Neutrophil (primary cell): ENCODE results near the gene ZFP91.

Source experiments
- H3K27ac ChIP-seq: fragments of 200-600 bp; sonication (generic); 2 replicates; pipeline ENCODE4 v1.5.1; 2016; ENCODE audit warnings: mild to moderate bottlenecking, moderate library complexity
- H3K27me3 ChIP-seq: fragments of 200-600 bp; sonication (generic); 2 replicates; pipeline ENCODE4 v1.6.0; 2016; ENCODE audit warnings: mild to moderate bottlenecking
- H3K36me3 ChIP-seq: fragments of 200-600 bp; sonication (generic); 2 replicates; pipeline ENCODE4 v1.5.1; 2017
- H3K4me1 ChIP-seq, 2 experiments: fragments of 200-600 bp in 1 of 2; sonication (generic) in 1 of 2; 1 replicate in 1 of 2; 2 replicates in 1 of 2; pipeline versions ENCODE4 v1.5.1 to v1.6.1; 2013 to 2016; ENCODE audit warnings: low read depth in 1 of 2, low read length in 1 of 2, mild to moderate bottlenecking in 1 of 2, moderate library complexity in 1 of 2; ENCODE audit not compliant: control insufficient read depth in 1 of 2, insufficient read depth in 1 of 2
- H3K4me3 ChIP-seq, 2 experiments: fragments of 200-600 bp in 1 of 2; sonication (generic) in 1 of 2; 1 replicate in 1 of 2; 2 replicates in 1 of 2; pipeline ENCODE4 v1.5.1; 2013 to 2016; ENCODE audit warnings: low read depth in 1 of 2, low read length in 1 of 2, mild to moderate bottlenecking in 1 of 2, moderate library complexity in 1 of 2
- H3K9me3 ChIP-seq: fragments of 200-600 bp; sonication (generic); 2 replicates; pipeline ENCODE4 v1.5.1; 2016
- TF ChIP-seq, protein P1 (sequence below): fragments of 200-600 bp; sonication (generic); IDR thresholded peaks from 2 replicates; pipeline ENCODE4 v1.5.1; 2016; ENCODE audit warnings: antibody characterized with exemption

ZFP91 gene

DNA sequence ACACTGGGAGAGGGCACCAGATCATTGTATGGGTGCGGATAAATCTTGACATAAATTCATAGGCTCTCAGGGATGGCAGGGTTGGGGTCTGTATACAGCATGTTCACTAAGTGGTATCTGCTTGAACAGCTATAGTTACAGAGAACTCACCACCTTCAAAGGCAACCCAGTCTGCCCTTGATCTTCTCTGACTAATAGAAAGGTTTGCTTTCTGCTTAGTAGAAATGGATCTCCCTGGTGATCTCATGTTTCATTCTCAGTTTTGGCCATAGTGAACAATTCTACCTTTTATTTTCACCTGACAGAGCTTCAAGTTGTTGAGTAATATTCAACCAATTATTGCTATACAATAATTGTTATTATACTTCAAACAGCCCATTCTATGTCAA lies 76.0 kb downstream of the ZFP91 start:
- Histone ChIP-seq H3K4me1 (no peaks in the 10 kb centered on the region), H3K9me3 (no peaks in the 10 kb centered on the region), H3K4me3 (no peak overlapping the region), H3K27ac (no peak overlapping the region), H3K36me3 (no peaks in the 10 kb centered on the region), H3K27me3 (no peaks in the 10 kb centered on the region)
- TF ChIP-seq, protein P1, sequence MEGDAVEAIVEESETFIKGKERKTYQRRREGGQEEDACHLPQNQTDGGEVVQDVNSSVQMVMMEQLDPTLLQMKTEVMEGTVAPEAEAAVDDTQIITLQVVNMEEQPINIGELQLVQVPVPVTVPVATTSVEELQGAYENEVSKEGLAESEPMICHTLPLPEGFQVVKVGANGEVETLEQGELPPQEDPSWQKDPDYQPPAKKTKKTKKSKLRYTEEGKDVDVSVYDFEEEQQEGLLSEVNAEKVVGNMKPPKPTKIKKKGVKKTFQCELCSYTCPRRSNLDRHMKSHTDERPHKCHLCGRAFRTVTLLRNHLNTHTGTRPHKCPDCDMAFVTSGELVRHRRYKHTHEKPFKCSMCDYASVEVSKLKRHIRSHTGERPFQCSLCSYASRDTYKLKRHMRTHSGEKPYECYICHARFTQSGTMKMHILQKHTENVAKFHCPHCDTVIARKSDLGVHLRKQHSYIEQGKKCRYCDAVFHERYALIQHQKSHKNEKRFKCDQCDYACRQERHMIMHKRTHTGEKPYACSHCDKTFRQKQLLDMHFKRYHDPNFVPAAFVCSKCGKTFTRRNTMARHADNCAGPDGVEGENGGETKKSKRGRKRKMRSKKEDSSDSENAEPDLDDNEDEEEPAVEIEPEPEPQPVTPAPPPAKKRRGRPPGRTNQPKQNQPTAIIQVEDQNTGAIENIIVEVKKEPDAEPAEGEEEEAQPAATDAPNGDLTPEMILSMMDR, result no peak

DNA sequence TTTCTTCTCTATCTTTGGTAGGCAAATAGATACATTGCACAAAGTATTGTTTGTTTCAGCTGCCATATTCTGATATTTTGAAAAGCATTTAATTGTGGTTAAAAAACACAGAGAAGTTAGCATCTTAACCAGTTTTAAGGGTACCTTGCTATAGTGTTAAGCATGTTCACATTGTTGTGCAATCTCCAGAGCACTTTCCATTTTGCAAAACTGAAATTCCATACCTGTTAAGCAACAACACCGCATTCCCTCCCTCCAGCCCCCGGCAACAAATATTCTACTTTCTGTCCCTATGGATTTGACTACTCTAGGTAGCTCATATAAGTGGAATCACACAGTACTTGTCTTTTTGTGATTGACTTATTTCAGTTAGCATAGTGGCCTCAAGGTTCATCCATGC lies 77.5 kb downstream of the ZFP91 start:
- H3K4me3 ChIP-seq, result no peak overlapping the region
- H3K27me3 ChIP-seq, result no peaks in the 10 kb centered on the region
- no peaks in the 10 kb centered on the region for H3K36me3 ChIP-seq
- no peak overlapping the region for H3K27ac ChIP-seq
- no peaks in the 10 kb centered on the region for H3K4me1 ChIP-seq
- TF ChIP-seq, protein P1, result no peak
- H3K9me3 ChIP-seq, result no peaks in the 10 kb centered on the region

DNA sequence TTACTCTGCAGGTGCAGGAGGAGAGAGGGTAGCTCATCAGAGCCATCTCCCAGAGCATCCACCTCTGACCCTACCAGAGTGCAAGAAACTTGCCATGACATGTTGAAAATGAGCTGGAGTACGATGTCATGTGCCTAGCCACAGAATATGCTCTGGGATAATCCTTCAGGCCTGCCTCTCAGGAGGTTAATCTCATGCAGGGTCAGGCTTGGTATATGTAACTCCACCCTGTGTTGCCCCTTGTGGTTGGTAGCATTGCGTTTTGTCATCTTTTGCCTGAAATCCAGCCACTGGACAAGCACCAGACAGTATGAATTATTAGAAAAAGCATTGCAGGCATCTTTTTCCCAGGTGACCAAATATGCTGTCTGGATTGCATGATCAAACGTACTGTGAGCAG lies 79.8 kb downstream of the ZFP91 start:
- H3K4me3 ChIP-seq, result no peak overlapping the region
- H3K36me3 ChIP-seq, result no peaks in the 10 kb centered on the region
- no peaks in the 10 kb centered on the region for H3K27me3 ChIP-seq
- H3K9me3 ChIP-seq, result no peaks in the 10 kb centered on the region
- TF ChIP-seq, protein P1, result no peak
- no peaks in the 10 kb centered on the region for H3K4me1 ChIP-seq
- H3K27ac ChIP-seq, result no peak overlapping the region

DNA sequence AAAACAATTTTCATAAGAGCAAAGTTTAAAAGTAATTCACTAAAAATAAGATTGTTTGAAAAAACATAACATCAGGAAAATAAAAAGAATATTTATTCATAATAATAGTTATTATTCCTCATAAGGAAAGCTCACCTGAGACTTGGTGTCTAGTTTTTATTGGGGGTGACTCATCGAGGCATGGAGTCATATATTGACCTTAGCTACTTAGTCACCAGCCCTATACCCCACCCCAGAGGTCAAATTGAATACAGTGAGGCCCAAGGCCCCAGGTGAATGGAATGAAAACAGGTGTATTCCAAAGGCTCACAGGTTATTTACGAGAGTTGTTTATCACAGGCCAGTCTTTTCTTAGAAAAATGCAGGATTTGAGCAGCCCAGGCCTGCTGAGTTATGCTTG lies 80.5 kb downstream of the ZFP91 start:
- H3K27ac ChIP-seq, result no peak overlapping the region
- TF ChIP-seq, protein P1, result no peak

DNA sequence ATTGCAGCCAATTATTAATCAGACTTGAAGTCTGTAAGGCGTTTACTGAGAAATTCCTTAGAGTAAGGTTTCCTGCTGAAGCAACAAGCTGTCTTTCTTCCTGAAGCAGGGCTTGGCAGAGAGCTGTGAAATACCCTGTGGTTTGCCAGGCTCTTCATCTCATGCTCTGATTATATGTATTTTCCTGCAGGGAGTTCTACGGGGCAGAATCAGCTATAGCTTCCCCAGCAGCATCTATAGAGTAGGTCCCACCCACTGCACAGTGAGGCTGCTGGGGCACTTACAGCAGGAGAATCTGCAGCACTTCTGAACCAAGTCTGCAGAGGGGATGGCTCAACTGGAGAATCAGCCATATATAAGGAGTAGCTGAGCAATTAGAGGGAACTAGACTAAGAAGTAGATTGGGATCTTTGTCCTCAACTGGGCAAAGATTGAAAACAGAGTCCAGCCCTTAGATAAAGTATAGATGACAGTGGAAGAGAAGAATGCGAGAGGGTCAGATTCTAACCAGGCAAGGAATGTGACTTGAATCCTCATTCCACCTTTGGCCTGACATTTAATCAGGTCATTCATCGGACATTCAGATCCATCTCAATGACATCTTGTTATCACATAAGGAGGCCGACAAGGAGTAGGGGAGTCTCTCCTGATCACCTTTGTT lies 81.2 kb downstream of the ZFP91 start:
- Histone ChIP-seq H3K4me1 (no peaks in the 10 kb centered on the region), H3K36me3 (no peaks in the 10 kb centered on the region), H3K27me3 (no peaks in the 10 kb centered on the region), H3K9me3 (no peaks in the 10 kb centered on the region), H3K4me3 (no peak overlapping the region), H3K27ac (no peak overlapping the region)
- TF ChIP-seq, protein P1, result no peak

More for the DNA sequence above, 80.5 kb downstream of the ZFP91 start:
- Histone ChIP-seq H3K27me3 (no peaks in the 10 kb centered on the region), H3K9me3 (no peaks in the 10 kb centered on the region), H3K36me3 (no peaks in the 10 kb centered on the region), H3K4me3 (no peak overlapping the region), H3K4me1 (no peaks in the 10 kb centered on the region)
